ENCODE results near the gene TSPAN11.

TSPAN11 gene

GRCh38 chr12:30985814-30986452 lies 59.4 kb downstream of the TSPAN11 start:
- Histone ChIP-seq H3F3A (ENCODE audit: low read depth) (no peaks in the 10 kb centered on the region), H3K9me2 (replicated peaks; ENCODE audit: low read depth, low read length) (no peaks in the 10 kb centered on the region), H2AFZ (ENCODE audit: low read length) (no peak overlapping the region), H3K27me3 (ENCODE audit: insufficient read depth, low read length, poor library complexity, severe bottlenecking) (no peaks in the 10 kb centered on the region), H4K20me1 (ENCODE audit: insufficient read depth, low read length, poor library complexity, severe bottlenecking) (no peaks in the 10 kb centered on the region), H3K9ac (ENCODE audit: low read depth, low read length, poor library complexity, severe bottlenecking) (no peak overlapping the region), H3K36me3 (ENCODE audit: insufficient read depth, low read length) (no peaks in the 10 kb centered on the region), H3K79me2 (ENCODE audit: insufficient read depth, low read length) (no peaks in the 10 kb centered on the region), H3K4me1 (ENCODE audit: insufficient read depth, low read length, poor library complexity, severe bottlenecking) (no peaks in the 10 kb centered on the region), H3K9me3 (ENCODE audit: insufficient read depth, low read depth, low read length) (no peaks in the 10 kb centered on the region), H3K4me2 (ENCODE audit: low read depth, low read length, poor library complexity, severe bottlenecking) (no peak overlapping the region), H3K4me3 (ENCODE audit: low read length, poor library complexity, severe bottlenecking) (no peak overlapping the region)
- TF ChIP-seq EZH2phosphoT487 (IDR thresholded peaks at IDR 0.05; ENCODE audit: borderline replicate concordance) (no peak), CTCF (conservative IDR thresholded peaks at IDR 0.05; ENCODE audit: low read length) (peak; percentile 79)

GRCh38 chr12:30988086-30988485 lies 61.5 kb downstream of the TSPAN11 start:
- Histone ChIP-seq H3F3A (ENCODE audit: low read depth) (no peaks in the 10 kb centered on the region), H2AFZ (ENCODE audit: low read length) (no peak overlapping the region), H4K20me1 (ENCODE audit: insufficient read depth, low read length, poor library complexity, severe bottlenecking) (no peaks in the 10 kb centered on the region), H3K27me3 (ENCODE audit: insufficient read depth, low read length, poor library complexity, severe bottlenecking) (no peaks in the 10 kb centered on the region), H3K4me3 (ENCODE audit: low read length, poor library complexity, severe bottlenecking) (no peak overlapping the region), H3K79me2 (ENCODE audit: insufficient read depth, low read length) (no peaks in the 10 kb centered on the region), H3K9ac (ENCODE audit: low read depth, low read length, poor library complexity, severe bottlenecking) (no peak overlapping the region), H3K9me3 (ENCODE audit: insufficient read depth, low read depth, low read length) (no peaks in the 10 kb centered on the region), H3K4me1 (ENCODE audit: insufficient read depth, low read length, poor library complexity, severe bottlenecking) (no peaks in the 10 kb centered on the region), H3K36me3 (ENCODE audit: insufficient read depth, low read length) (no peaks in the 10 kb centered on the region), H3K9me2 (replicated peaks; ENCODE audit: low read depth, low read length) (no peaks in the 10 kb centered on the region), H3K4me2 (ENCODE audit: low read depth, low read length, poor library complexity, severe bottlenecking) (no peak overlapping the region)
- TF ChIP-seq EZH2phosphoT487 (IDR thresholded peaks at IDR 0.05; ENCODE audit: borderline replicate concordance) (no peak), CTCF (conservative IDR thresholded peaks at IDR 0.05; ENCODE audit: low read length) (no peak)

- Histone ChIP-seq H3K4me2 (ENCODE audit: low read depth, low read length, poor library complexity, severe bottlenecking) (no peak overlapping the region), H4K20me1 (ENCODE audit: insufficient read depth, low read length, poor library complexity, severe bottlenecking) (no peaks in the 10 kb centered on the region), H3K9me2 (replicated peaks; ENCODE audit: low read depth, low read length) (no peaks in the 10 kb centered on the region), H3K9ac (ENCODE audit: low read depth, low read length, poor library complexity, severe bottlenecking) (no peak overlapping the region), H3K36me3 (ENCODE audit: insufficient read depth, low read length) (no peaks in the 10 kb centered on the region), H3F3A (ENCODE audit: low read depth) (no peaks in the 10 kb centered on the region), H3K9me3 (ENCODE audit: insufficient read depth, low read depth, low read length) (no peaks in the 10 kb centered on the region), H3K4me1 (ENCODE audit: insufficient read depth, low read length, poor library complexity, severe bottlenecking) (no peaks in the 10 kb centered on the region), H3K27me3 (ENCODE audit: insufficient read depth, low read length, poor library complexity, severe bottlenecking) (no peaks in the 10 kb centered on the region), H3K79me2 (ENCODE audit: insufficient read depth, low read length) (no peaks in the 10 kb centered on the region), H3K4me3 (ENCODE audit: low read length, poor library complexity, severe bottlenecking) (no peak overlapping the region), H2AFZ (ENCODE audit: low read length) (no peak overlapping the region)
- TF ChIP-seq EZH2phosphoT487 (IDR thresholded peaks at IDR 0.05; ENCODE audit: borderline replicate concordance) (no peak), CTCF (conservative IDR thresholded peaks at IDR 0.05; ENCODE audit: low read length) (no peak)
Observed at GRCh38 chr12:30988646-30989286, 62.2 kb downstream of the TSPAN11 start.
